ENCODE results near the gene CBX1.

The CBX1 gene

DNA sequence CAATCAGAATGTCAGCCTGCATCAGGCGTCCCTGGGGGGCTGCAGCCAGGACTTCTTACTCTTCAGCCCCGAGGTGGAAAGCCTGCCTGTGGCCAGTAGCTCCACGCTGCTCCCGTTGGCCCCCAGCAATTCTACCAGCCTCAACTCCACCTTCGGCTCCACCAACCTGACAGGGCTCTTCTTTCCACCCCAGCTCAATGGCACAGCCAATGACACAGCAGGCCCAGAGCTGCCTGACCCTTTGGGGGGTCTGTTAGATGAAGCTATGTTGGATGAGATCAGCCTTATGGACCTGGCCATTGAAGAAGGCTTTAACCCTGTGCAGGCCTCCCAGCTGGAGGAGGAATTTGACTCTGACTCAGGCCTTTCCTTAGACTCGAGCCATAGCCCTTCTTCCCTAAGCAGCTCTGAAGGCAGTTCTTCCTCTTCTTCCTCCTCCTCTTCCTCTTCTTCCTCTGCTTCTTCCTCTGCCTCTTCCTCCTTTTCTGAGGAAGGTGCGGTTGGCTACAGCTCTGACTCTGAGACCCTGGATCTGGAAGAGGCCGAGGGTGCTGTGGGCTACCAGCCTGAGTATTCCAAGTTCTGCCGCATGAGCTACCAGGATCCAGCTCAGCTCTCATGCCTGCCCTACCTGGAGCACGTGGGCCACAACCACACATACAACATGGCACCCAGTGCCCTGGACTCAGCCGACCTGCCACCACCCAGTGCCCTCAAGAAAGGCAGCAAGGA, 42.7 kb downstream of the CBX1 start:
- TF ChIP-seq, protein P1, sequence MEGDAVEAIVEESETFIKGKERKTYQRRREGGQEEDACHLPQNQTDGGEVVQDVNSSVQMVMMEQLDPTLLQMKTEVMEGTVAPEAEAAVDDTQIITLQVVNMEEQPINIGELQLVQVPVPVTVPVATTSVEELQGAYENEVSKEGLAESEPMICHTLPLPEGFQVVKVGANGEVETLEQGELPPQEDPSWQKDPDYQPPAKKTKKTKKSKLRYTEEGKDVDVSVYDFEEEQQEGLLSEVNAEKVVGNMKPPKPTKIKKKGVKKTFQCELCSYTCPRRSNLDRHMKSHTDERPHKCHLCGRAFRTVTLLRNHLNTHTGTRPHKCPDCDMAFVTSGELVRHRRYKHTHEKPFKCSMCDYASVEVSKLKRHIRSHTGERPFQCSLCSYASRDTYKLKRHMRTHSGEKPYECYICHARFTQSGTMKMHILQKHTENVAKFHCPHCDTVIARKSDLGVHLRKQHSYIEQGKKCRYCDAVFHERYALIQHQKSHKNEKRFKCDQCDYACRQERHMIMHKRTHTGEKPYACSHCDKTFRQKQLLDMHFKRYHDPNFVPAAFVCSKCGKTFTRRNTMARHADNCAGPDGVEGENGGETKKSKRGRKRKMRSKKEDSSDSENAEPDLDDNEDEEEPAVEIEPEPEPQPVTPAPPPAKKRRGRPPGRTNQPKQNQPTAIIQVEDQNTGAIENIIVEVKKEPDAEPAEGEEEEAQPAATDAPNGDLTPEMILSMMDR (IDR thresholded peaks at IDR 0.05; ENCODE audit: low read depth, low read length, missing control alignments) = no peak
- no peak for DNase-seq (ENCODE audit: low read depth)
- H3K4me3 ChIP-seq (ENCODE audit: low read depth, low read length) = no peak overlapping the region

DNA sequence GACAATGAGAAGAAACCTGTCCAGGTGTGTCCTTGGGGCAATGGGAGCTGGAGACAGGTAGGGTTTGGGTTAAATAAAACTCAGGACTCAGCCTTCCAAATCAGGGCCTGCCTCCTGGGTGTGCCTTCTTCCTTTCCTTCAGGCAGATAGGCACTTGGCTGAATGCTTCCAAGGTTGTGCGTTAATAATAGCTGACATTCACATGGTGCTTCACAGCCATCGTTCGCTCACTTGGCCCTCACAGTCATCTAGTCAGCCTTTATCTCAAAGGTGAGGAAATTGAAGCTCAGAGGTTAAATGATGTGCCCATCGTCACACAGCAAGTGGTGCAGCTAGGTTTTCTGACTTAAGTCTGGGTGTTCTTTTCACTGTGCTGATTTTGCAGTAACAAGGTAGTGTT, 43.7 kb downstream of the CBX1 start:
- H3K4me3 ChIP-seq (ENCODE audit: low read depth, low read length) = no peak overlapping the region
- no peak for DNase-seq (ENCODE audit: low read depth)
- TF ChIP-seq, protein P1 (IDR thresholded peaks at IDR 0.05; ENCODE audit: low read depth, low read length, missing control alignments) = no peak

DNA sequence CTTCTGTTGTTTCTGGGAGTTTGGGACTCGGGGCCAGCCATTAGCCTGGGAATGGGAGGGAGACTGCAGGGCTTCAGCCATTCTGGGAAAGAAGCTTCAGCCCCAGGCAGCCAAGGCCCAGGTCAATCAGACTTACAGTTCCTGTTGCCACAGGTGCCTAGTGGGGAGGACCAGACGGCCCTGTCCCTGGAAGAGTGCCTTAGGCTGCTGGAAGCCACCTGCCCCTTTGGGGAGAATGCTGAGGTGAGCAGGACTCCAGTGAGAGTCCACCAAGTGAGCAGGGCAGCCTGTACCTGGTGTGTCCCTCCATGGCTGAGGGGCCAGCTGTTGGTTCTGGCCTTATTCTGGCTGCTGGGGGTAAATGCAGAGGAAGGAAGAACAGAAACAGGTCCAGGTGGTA, 44.4 kb downstream of the CBX1 start:
- no peak overlapping the region; the same call in 1 of the 2 replicates for H3K4me3 ChIP-seq (ENCODE audit: low read depth, low read length)
- TF ChIP-seq, protein P1 (IDR thresholded peaks at IDR 0.05; ENCODE audit: low read depth, low read length, missing control alignments) = no peak
- no peak for DNase-seq (ENCODE audit: low read depth)

DNA sequence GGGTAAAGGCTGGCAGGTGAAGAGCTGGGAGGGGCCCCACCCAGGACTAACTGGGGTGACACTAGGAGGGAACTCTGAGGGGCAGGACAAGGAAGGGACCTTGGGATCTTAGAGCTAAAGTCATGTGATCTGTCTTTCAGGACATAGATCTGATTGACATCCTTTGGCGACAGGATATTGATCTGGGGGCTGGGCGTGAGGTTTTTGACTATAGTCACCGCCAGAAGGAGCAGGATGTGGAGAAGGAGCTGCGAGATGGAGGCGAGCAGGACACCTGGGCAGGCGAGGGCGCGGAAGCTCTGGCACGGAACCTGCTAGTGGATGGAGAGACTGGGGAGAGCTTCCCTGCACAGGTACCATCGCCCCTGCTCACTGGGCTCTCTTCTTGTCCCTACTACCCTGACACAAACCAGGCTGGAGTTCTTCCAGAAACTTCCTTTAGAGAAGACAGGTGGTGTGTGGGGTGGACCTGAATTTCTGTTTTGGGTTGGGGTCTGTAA, 45.0 kb downstream of the CBX1 start:
- TF ChIP-seq, protein P1 (IDR thresholded peaks at IDR 0.05; ENCODE audit: low read depth, low read length, missing control alignments) = no peak
- DNase-seq (ENCODE audit: low read depth) = no peak
- H3K4me3 ChIP-seq (ENCODE audit: low read depth, low read length) = no peak overlapping the region; the same call in 1 of the 2 replicates

DNA sequence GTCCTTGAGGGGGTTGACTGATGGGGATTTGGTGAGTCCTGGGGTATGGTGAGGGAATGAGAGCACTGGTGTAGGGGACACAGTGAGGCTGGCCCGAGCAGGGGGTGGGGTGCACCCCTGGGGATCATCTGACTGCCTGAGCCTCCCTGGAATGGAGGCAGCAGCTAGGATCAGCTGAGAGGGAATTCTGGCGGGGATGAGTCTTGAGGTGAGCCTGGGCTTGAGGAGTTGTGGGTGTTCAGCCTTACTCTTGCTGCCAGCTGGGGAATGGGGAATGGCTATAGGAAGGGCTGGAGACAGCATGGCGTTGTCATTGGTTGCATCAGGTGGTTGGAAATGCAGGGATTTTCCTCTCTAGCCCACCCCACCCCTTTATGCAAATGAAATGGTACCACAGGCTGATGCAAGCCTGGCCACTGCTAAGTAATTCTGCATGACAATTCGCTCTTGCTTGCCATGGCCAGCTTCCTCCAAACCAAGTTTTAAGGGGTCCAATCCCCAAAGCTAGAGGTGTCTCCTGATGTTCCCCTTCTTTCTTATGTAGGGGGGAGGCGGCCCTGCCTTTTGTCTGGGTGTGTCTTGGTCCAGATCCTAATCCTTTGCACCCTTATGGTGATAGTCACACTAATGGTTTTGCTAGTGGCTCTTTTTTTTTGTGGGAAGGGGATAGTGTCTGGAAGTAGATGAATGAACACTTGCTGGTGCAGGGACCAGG, 45.6 kb downstream of the CBX1 start:
- peak overlapping the region; percentile 10; the same call in 1 of the 2 replicates for H3K4me3 ChIP-seq (ENCODE audit: low read depth, low read length)
- TF ChIP-seq, protein P1 (IDR thresholded peaks at IDR 0.05; ENCODE audit: low read depth, low read length, missing control alignments) = no peak
- peak; percentile 57 for DNase-seq (ENCODE audit: low read depth)

DNA sequence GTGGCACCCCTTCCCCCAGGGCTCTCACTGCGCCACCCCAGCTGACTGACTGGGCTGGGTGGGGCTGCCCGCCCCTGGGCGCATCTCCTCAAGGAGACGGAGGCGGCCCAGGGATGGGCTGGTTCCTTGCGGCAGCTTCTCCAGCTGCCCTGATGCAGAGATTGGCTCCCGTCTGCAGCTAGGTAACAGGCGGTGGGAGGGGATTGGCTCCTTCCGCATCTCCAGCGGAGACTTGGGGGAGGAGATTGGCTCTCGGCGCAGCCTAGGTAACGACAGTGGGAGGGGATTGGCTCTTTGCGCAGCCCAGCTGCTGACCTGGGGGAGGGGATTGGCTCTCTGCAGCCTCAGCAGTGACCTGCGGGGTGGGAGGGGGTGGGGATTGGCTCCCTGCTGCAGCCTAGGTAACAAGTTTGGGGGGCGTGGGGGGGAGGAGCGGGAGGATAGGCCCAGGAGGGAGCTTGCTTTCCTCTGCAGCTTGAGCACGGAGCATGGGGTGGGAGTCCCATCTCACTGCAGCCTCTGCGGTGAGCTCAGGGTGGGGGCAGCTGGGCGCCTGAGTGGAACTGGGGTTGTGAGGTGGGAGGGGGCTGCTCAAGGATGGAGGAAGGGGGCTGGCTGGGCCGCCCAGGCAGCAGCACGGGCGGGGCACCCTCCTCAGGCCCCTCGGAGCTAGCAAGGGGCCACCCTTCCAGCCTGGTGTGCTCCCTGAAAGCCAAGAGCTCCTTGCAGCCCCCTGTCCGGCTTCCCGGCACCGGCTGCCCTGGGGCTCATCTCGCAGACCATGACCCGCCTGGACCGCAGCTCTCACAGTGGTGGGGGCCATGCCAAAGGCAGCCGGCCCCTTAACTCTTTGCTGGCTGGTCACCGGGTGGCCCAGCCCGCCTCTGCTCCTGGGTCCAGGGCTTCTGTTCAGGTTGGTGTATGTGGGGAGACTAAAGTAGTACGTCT, 46.8 kb downstream of the CBX1 start:
- no peak for DNase-seq (ENCODE audit: low read depth)
- TF ChIP-seq, protein P1 (IDR thresholded peaks at IDR 0.05; ENCODE audit: low read depth, low read length, missing control alignments) = no peak
- H3K4me3 ChIP-seq (ENCODE audit: low read depth, low read length) = no peak overlapping the region

Data from GM12864 (cell line).